Gastrocnemius medialis (tissue), 4 donors: ENCODE results near the gene TMIE. TPM values are rescaled to one million over a fixed set of nuclear protein-coding genes. Genes with fewer than 3 reads are reported as not detected.

Source experiments
- ATAC-seq, 2 donors: fragments of 150-250 bp; one replicate each; pipeline ENCODE4 v1.9.1; 2016
- DNase-seq, 2 donors: peaks; one replicate each; pipeline ENCODE4 v3.0.0-alpha.2; 2019
- H3K27ac ChIP-seq, 4 donors: fragments of 200-600 bp; sonication (generic); 1 replicate in 1 of 4; 2 replicates in 3 of 4; pipeline ENCODE4 v1.5.1; 2016 to 2018; ENCODE audit warnings: mild to moderate bottlenecking in 2 of 4, moderate library complexity in 1 of 4
- H3K27me3 ChIP-seq, 3 donors: fragments of 200-600 bp; sonication (generic) in 2 of 3; 1 replicate in 1 of 3; 2 replicates in 2 of 3; pipeline versions ENCODE4 v1.5.1 to v1.6.0; 2016 to 2019; ENCODE audit warnings: mild to moderate bottlenecking in 1 of 3, moderate library complexity in 1 of 3
- H3K36me3 ChIP-seq, 2 donors: fragments of 200-600 bp; sonication (generic) in 1 of 2; one replicate each; pipeline ENCODE4 v1.5.1; 2017 to 2018
- H3K4me1 ChIP-seq, 2 donors: fragments of 200-600 bp; sonication (generic) in 1 of 2; one replicate each; pipeline ENCODE4 v1.5.1; 2016 to 2017; ENCODE audit warnings: mild to moderate bottlenecking in 2 of 2
- H3K4me3 ChIP-seq, 4 donors: fragments of 200-600 bp; sonication (generic) in 3 of 4; 1 replicate in 1 of 4; 2 replicates in 3 of 4; pipeline ENCODE4 v1.5.1; 2016 to 2019; ENCODE audit warnings: mild to moderate bottlenecking in 2 of 4
- H3K9me3 ChIP-seq, 3 donors: fragments of 200-600 bp; sonication (generic) in 2 of 3; 1 replicate in 1 of 3; 2 replicates in 2 of 3; pipeline ENCODE4 v1.5.1; 2016 to 2019
- CTCF ChIP-seq, 5 experiments: fragments of 450-650 bp in 3 of 5; fragments of 200-600 bp in 2 of 5; sonication (generic) in 2 of 5; IDR thresholded peaks in 4 of 5; conservative IDR thresholded peaks in 1 of 5; 1 replicate in 4 of 5; 2 replicates in 1 of 5; pipeline ENCODE4 v1.5.1; 2016 to 2019; ENCODE audit warnings: antibody characterized with exemption in 5 of 5, mild to moderate bottlenecking in 3 of 5, moderate library complexity in 3 of 5
- POLR2A ChIP-seq, 2 donors: fragments of 450-650 bp; IDR thresholded peaks; one replicate each; pipeline ENCODE4 v1.6.1; 2017; ENCODE audit warnings: antibody characterized with exemption in 2 of 2, mild to moderate bottlenecking in 2 of 2, moderate library complexity in 2 of 2
- in situ Hi-C, 4 donors: fragments of 200-750 bp; cut with MboI; loops; one replicate each; pipeline versions ENCODE4 v1.15.0 to v1.8.0; 2017; ENCODE audit warnings: low sequenced_read_pairs in 4 of 4
- intact Hi-C: fragments of 100-400 bp; cut with DNase I; formaldehyde crosslinking; loops from one replicate; pipeline ENCODE4 v1.15.1; 2023; ENCODE audit warnings: low total_unique reads
- total RNA-seq, 4 donors: library from RNA; depleted of rRNA; stranded (reverse); fragments of >200 nt; gene quantifications; one replicate each; pipeline versions ENCODE4 v1.1.0 to v1.2.3, GENCODE V29; 2016

The TMIE gene
- total RNA-seq, 4 donors from 2014 or later = 0.20 to 0.26 (median 0.22) TPM; not detected in 1

DNA sequence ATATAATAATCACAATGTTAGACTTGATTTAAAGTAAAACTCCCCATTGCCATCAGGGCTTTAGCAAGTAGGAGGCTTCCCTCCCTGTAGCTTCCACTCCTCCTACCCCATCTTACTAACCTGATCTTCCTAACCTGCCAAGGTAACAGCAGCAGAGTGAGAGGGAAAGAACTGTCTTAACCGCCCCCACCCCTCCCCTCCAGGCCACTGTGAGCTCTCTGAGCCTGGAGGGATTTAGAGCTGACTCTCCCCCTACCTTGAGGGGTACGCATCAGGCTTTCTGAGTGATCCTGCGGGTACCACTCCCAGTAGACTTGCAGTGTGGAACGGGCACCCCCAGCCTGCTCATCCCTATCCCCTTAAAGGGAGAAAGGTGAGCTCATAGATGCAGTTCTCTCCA is 27.8 kb downstream of the TMIE start:
- no peaks in the 10 kb centered on the region for H3K36me3 ChIP-seq
- H3K9me3 ChIP-seq = no peaks in the 10 kb centered on the region
- in situ Hi-C loops (no loop called here), intact Hi-C loops (no loop called here)
- no peak overlapping the region for H3K27ac ChIP-seq
- no peak for ATAC-seq
- no peak overlapping the region for H3K4me3 ChIP-seq
- TF ChIP-seq CTCF (IDR thresholded peaks at IDR 0.05 in 4 of 5, conservative IDR thresholded peaks at IDR 0.05 in 1 of 5) = no peak
- no peak for TF ChIP-seq POLR2A (IDR thresholded peaks at IDR 0.05)
- no peaks in the 10 kb centered on the region for H3K4me1 ChIP-seq
- DNase-seq = no peak
- H3K27me3 ChIP-seq = no peaks in the 10 kb centered on the region

- Histone ChIP-seq H3K4me3 (no peak overlapping the region), H3K27ac (no peak overlapping the region), H3K36me3 (no peaks in the 10 kb centered on the region), H3K4me1 (no peaks in the 10 kb centered on the region), H3K9me3 (no peaks in the 10 kb centered on the region), H3K27me3 (no peaks in the 10 kb centered on the region)
- ATAC-seq = no peak
- TF ChIP-seq POLR2A (IDR thresholded peaks at IDR 0.05) (no peak), CTCF (IDR thresholded peaks at IDR 0.05 in 4 of 5, conservative IDR thresholded peaks at IDR 0.05 in 1 of 5) (no peak)
- in situ Hi-C loops (no loop called here), intact Hi-C loops (no loop called here)
- no peak for DNase-seq
Observed at GRCh38 chr3:46730819-46731218, 29.6 kb downstream of the TMIE start.

DNA sequence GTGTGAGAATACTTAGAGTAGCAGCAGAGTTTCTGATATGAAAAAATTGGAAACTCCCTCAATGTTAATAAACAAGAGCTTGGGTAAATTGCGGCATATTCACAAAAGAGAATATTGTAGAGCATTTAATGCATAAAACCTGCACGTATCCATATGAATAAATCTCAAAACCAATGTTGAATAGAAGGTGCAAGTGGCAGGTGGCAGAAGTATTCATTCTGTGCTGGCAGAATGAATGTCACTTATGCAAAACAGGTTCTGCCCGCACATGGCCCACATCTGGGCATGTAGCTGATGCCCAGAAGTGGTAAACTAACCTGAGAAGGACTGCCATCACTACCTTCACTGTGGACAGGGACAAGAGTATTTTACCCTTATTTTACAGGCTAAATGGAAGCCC is 30.6 kb downstream of the TMIE start:
- no peak overlapping the region for H3K4me3 ChIP-seq
- H3K27ac ChIP-seq = no peak overlapping the region
- H3K27me3 ChIP-seq = no peaks in the 10 kb centered on the region
- H3K9me3 ChIP-seq = no peaks in the 10 kb centered on the region
- TF ChIP-seq CTCF (IDR thresholded peaks at IDR 0.05 in 4 of 5, conservative IDR thresholded peaks at IDR 0.05 in 1 of 5) (no peak), POLR2A (IDR thresholded peaks at IDR 0.05) (no peak)
- H3K36me3 ChIP-seq = no peaks in the 10 kb centered on the region
- in situ Hi-C loops (no loop called here), intact Hi-C loops (no loop called here)
- ATAC-seq = no peak
- no peak for DNase-seq
- H3K4me1 ChIP-seq = no peaks in the 10 kb centered on the region

DNA sequence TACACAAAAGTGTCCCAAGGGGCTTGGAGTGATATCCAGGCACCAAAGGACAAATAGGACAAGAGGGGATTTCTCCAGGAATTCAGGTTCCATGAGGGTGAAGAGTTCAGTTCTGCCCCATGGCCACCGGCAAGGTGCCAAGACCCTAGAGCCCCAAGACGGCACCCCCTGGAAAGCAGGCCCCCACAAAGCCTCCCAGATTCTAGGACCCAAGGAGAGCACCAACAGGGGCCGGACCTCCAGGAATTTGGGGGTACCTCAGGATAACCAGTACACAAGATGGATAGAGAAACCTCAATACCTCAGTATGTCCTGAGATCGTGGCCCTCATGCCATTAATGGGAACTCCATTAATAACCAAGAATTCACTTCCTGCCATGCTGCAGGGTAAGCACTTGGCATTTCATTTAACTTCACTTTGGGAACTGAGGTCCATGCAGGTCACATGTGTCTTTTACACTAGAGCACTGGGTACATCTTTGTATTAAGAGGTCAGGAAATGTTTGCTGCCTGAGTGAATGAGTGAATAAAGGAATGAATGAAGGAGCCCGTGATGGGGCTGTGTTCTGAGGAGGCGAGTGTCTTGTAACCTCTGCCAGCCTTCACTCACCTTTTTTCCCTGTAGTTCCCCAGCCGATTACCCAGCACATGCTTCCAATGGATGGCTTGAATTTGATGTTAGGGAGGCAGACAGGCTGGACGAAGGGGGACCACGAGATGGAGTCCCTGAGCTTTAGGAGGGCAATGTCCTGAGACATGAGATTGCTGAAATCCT is 32.0 kb downstream of the TMIE start:
- Histone ChIP-seq H3K27ac (no peak overlapping the region), H3K36me3 (no peaks in the 10 kb centered on the region), H3K27me3 (no peaks in the 10 kb centered on the region), H3K4me3 (no peak overlapping the region), H3K9me3 (no peaks in the 10 kb centered on the region), H3K4me1 (no peaks in the 10 kb centered on the region)
- ATAC-seq (no peak), DNase-seq (no peak)
- TF ChIP-seq CTCF (IDR thresholded peaks at IDR 0.05 in 4 of 5, conservative IDR thresholded peaks at IDR 0.05 in 1 of 5) (no peak), POLR2A (IDR thresholded peaks at IDR 0.05) (no peak)
- in situ Hi-C loops (no loop called here), intact Hi-C loops (no loop called here)

- Histone ChIP-seq H3K4me3 (no peak overlapping the region), H3K4me1 (no peaks in the 10 kb centered on the region), H3K36me3 (no peaks in the 10 kb centered on the region), H3K27ac (no peak overlapping the region), H3K27me3 (no peaks in the 10 kb centered on the region), H3K9me3 (no peaks in the 10 kb centered on the region)
- DNase-seq = no peak
- ATAC-seq = no peak
- intact Hi-C loops (no loop called here), in situ Hi-C loops (no loop called here)
- TF ChIP-seq POLR2A (IDR thresholded peaks at IDR 0.05) (no peak), CTCF (IDR thresholded peaks at IDR 0.05 in 4 of 5, conservative IDR thresholded peaks at IDR 0.05 in 1 of 5) (no peak)
Observed at GRCh38 chr3:46734773-46735172, 33.6 kb downstream of the TMIE start.
